Peyer's patch (tissue), 4 donors: ENCODE measurements around the gene ZNF462.

Source experiments
- CTCF ChIP-seq, 6 experiments: fragments of 450-650 bp in 4 of 6; fragments of 200-600 bp in 2 of 6; sonication (generic) in 1 of 6; IDR thresholded peaks; one replicate each; pipeline ENCODE4 v1.5.1; 2017 to 2019; ENCODE audit warnings: antibody characterized with exemption in 6 of 6, mild to moderate bottlenecking in 3 of 6, moderate library complexity in 1 of 6
- POLR2A ChIP-seq, 2 donors: fragments of 450-650 bp; IDR thresholded peaks; one replicate each; pipeline ENCODE4 v1.5.1; 2017; ENCODE audit warnings: antibody characterized with exemption in 2 of 2, mild to moderate bottlenecking in 2 of 2, moderate library complexity in 2 of 2

DNA sequence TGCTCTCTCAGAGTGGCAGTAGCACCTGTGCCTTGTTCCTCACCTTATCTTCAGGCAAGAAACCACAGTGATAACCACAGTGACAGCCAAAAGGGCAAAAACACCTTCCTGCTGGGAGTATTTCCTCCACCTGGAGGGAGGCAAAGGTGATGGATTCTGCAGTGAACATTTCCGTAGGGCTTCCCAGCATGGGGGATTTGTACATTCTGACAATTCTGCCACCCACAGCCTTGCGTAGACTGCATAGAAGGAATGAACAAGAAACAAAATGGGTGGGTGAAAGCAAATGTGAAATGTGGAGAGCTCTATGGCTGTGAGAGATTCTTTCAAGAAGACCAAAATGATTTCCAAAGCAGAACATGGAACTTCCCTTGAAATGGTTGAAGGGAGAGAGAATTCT lies 111.4 kb downstream of the ZNF462 start:
- TF ChIP-seq CTCF (IDR thresholded peaks at IDR 0.05), result no peak
- TF ChIP-seq POLR2A (IDR thresholded peaks at IDR 0.05), result no peak
